GM23338 (cell line): ENCODE results near the gene SAMD4A. TPM values are rescaled to one million over a fixed set of nuclear protein-coding genes. Genes with fewer than 3 reads are reported as not detected.

Source experiments
- ATAC-seq: fragments of 200-7000 bp; cut with Tn5 transposase; 3 replicates; pipeline ENCODE4 v1.9.1; 2020
- DNase-seq: peaks from one replicate; pipeline ENCODE4 v3.0.0-alpha.2; 2015; ENCODE audit warnings: low spot score
- H2AFZ ChIP-seq: fragments of 200-600 bp; sonication (generic); 2 replicates; pipeline ENCODE4 v1.8.0; 2016; ENCODE audit warnings: antibody characterized with exemption, mild to moderate bottlenecking, moderate library complexity
- H3F3A ChIP-seq: fragments of 200-600 bp; sonication (generic); replicated peaks from 2 replicates; pipeline ENCODE4 v1.8.0; 2017; ENCODE audit warnings: antibody characterized with exemption, mixed run types, low read depth
- H3K27ac ChIP-seq: fragments of 200-600 bp; sonication (generic); 2 replicates; pipeline ENCODE4 v1.6.1; 2016; ENCODE audit warnings: low read depth
- H3K27me3 ChIP-seq: fragments of 200-600 bp; sonication (generic); 2 replicates; pipeline ENCODE4 v1.8.0; 2016; ENCODE audit warnings: mild to moderate bottlenecking, mixed run types, moderate library complexity; ENCODE audit not compliant: insufficient read depth
- H3K36me3 ChIP-seq: fragments of 200-600 bp; sonication (generic); 2 replicates; pipeline ENCODE4 v1.8.0; 2016; ENCODE audit warnings: mild to moderate bottlenecking; ENCODE audit not compliant: insufficient read depth
- H3K4me1 ChIP-seq: fragments of 200-600 bp; sonication (generic); 2 replicates; pipeline ENCODE4 v1.8.0; 2016; ENCODE audit warnings: mild to moderate bottlenecking, moderate library complexity; ENCODE audit not compliant: insufficient read depth
- H3K4me2 ChIP-seq: fragments of 200-600 bp; sonication (generic); 2 replicates; pipeline ENCODE4 v1.7.1; 2017; ENCODE audit warnings: mixed run types
- H3K4me3 ChIP-seq: fragments of 200-600 bp; sonication (generic); 2 replicates; pipeline ENCODE4 v1.6.1; 2016; ENCODE audit warnings: mixed run types
- H3K79me2 ChIP-seq: fragments of 200-600 bp; sonication (generic); replicated peaks from 2 replicates; pipeline ENCODE4 v1.8.0; 2017; ENCODE audit warnings: mild to moderate bottlenecking; ENCODE audit not compliant: insufficient read depth
- H3K9me2 ChIP-seq: fragments of 200-600 bp; sonication (generic); 2 replicates; pipeline ENCODE4 v1.8.0; 2017; ENCODE audit not compliant: insufficient read depth
- H4K20me1 ChIP-seq: fragments of 200-600 bp; sonication (generic); replicated peaks from 2 replicates; pipeline ENCODE4 v1.8.0; 2017; ENCODE audit warnings: mild to moderate bottlenecking; ENCODE audit not compliant: insufficient read depth
- H3K27ac Mint-ChIP-seq: 2 replicates; pipeline ENCODE4 v1.8.0; 2020; ENCODE audit warnings: inconsistent platforms, mild to moderate bottlenecking, moderate library complexity, mixed read lengths
- H3K27me3 Mint-ChIP-seq: 3 replicates; pipeline ENCODE4 v1.8.0; 2022; ENCODE audit warnings: low read depth, mild to moderate bottlenecking, moderate library complexity, mixed read lengths, inconsistent platforms; ENCODE audit not compliant: insufficient read depth, poor library complexity
- H3K36me3 Mint-ChIP-seq: 3 replicates; pipeline ENCODE4 v1.8.0; 2021; ENCODE audit warnings: low read depth, mild to moderate bottlenecking, inconsistent platforms, moderate library complexity, mixed read lengths
- H3K4me1 Mint-ChIP-seq: 3 replicates; pipeline ENCODE4 v1.8.0; 2020; ENCODE audit warnings: mild to moderate bottlenecking, inconsistent platforms, mixed read lengths
- H3K4me3 Mint-ChIP-seq: 3 replicates; pipeline ENCODE4 v1.8.0; 2021; ENCODE audit warnings: moderate library complexity, mild to moderate bottlenecking, inconsistent platforms, mixed read lengths
- H3K9me3 Mint-ChIP-seq: 3 replicates; pipeline ENCODE4 v1.8.0; 2020; ENCODE audit warnings: moderate library complexity, mild to moderate bottlenecking, inconsistent platforms, mixed read lengths
- EZH2 ChIP-seq: fragments of 200-600 bp; sonication (generic); IDR thresholded peaks from one replicate; pipeline ENCODE4 v1.8.0; 2017; ENCODE audit warnings: antibody characterized with exemption, mild to moderate bottlenecking, low read depth; ENCODE audit not compliant: unreplicated experiment
- EZH2phosphoT487 ChIP-seq: fragments of 200-600 bp; sonication (generic); IDR thresholded peaks from one replicate; pipeline ENCODE4 v1.8.1; 2018; ENCODE audit warnings: antibody characterized with exemption; ENCODE audit not compliant: unreplicated experiment
- JUNB ChIP-seq: IDR thresholded peaks from one replicate; pipeline ENCODE4 v1.6.1; 2016; ENCODE audit warnings: antibody characterized with exemption; ENCODE audit not compliant: unreplicated experiment
- POLR2AphosphoS5 ChIP-seq: IDR thresholded peaks from 2 replicates; pipeline ENCODE4 v1.6.1; 2016; ENCODE audit warnings: antibody characterized with exemption, low read depth
- STAT1 ChIP-seq: IDR thresholded peaks from one replicate; pipeline ENCODE4 v1.6.1; 2016; ENCODE audit warnings: antibody characterized with exemption; ENCODE audit not compliant: unreplicated experiment
- ZNF114 ChIP-seq: fragments of 250-450 bp; sonication (Bioruptor Pico); IDR thresholded peaks from 2 replicates; pipeline ENCODE4 v1.5.0; 2020; ENCODE audit warnings: mild to moderate bottlenecking, moderate library complexity
- polyA plus RNA-seq: library from polyadenylated mRNA; unstranded; fragments of >200 nt; fragmentation: Nextera tagmentation; extraction: Ambion mirVana; gene quantifications from 2 replicates; pipeline ENCODE4 v1.2.1, GENCODE V29; 2016
- total RNA-seq: library from RNA; depleted of rRNA; stranded (reverse); fragments of >200 nt; shearing (Covaris generic); gene quantifications from 2 replicates; pipeline ENCODE4 v1.2.3, GENCODE V29; 2014
- TF ChIP-seq, protein P1 (sequence below): fragments of 250-450 bp; sonication (Bioruptor Pico); IDR thresholded peaks from 2 replicates; pipeline ENCODE4 v1.5.0; 2020; ENCODE audit warnings: mild to moderate bottlenecking, moderate library complexity
- TF ChIP-seq, protein P2 (sequence below), 2 experiments: fragments of 200-600 bp in 1 of 2; sonication (generic) in 1 of 2; conservative IDR thresholded peaks; 2 replicates each; pipeline versions ENCODE4 v1.5.1 to v1.6.1; 2016 to 2017; ENCODE audit warnings: antibody characterized with exemption in 2 of 2, low read depth in 2 of 2, mild to moderate bottlenecking in 2 of 2, moderate library complexity in 1 of 2
- TF ChIP-seq, protein P3 (sequence below): IDR thresholded peaks from 2 replicates; pipeline ENCODE4 v1.6.1; 2016; ENCODE audit warnings: antibody characterized with exemption
- TF ChIP-seq, protein P4 (sequence below): IDR thresholded peaks from one replicate; pipeline ENCODE4 v1.6.1; 2018; ENCODE audit warnings: antibody characterized with exemption; ENCODE audit not compliant: unreplicated experiment

SAMD4A gene
- total and polyA plus RNA-seq, 2 experiments from 2014 or later = 1.6 to 6.9 TPM

DNA sequence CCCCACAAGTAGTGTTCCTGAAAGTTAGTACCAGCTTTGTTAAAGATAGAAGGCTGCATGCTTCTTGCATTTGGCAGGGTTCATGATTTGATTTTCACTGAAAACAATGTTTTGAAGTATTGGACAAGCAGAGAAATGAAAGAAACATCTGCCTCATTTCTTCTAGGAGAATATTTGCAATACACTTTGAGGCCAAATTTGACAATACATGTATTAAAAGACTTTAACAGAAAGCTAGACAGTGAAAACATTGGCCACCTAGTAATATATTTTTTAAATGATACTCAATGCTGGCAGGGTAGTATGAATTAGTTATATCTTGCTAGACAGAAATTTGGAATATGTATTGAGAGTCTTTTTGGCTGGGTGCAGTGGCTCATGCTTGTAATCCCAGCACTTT lies 267.2 kb downstream of the SAMD4A start:
- TF ChIP-seq, protein P1, sequence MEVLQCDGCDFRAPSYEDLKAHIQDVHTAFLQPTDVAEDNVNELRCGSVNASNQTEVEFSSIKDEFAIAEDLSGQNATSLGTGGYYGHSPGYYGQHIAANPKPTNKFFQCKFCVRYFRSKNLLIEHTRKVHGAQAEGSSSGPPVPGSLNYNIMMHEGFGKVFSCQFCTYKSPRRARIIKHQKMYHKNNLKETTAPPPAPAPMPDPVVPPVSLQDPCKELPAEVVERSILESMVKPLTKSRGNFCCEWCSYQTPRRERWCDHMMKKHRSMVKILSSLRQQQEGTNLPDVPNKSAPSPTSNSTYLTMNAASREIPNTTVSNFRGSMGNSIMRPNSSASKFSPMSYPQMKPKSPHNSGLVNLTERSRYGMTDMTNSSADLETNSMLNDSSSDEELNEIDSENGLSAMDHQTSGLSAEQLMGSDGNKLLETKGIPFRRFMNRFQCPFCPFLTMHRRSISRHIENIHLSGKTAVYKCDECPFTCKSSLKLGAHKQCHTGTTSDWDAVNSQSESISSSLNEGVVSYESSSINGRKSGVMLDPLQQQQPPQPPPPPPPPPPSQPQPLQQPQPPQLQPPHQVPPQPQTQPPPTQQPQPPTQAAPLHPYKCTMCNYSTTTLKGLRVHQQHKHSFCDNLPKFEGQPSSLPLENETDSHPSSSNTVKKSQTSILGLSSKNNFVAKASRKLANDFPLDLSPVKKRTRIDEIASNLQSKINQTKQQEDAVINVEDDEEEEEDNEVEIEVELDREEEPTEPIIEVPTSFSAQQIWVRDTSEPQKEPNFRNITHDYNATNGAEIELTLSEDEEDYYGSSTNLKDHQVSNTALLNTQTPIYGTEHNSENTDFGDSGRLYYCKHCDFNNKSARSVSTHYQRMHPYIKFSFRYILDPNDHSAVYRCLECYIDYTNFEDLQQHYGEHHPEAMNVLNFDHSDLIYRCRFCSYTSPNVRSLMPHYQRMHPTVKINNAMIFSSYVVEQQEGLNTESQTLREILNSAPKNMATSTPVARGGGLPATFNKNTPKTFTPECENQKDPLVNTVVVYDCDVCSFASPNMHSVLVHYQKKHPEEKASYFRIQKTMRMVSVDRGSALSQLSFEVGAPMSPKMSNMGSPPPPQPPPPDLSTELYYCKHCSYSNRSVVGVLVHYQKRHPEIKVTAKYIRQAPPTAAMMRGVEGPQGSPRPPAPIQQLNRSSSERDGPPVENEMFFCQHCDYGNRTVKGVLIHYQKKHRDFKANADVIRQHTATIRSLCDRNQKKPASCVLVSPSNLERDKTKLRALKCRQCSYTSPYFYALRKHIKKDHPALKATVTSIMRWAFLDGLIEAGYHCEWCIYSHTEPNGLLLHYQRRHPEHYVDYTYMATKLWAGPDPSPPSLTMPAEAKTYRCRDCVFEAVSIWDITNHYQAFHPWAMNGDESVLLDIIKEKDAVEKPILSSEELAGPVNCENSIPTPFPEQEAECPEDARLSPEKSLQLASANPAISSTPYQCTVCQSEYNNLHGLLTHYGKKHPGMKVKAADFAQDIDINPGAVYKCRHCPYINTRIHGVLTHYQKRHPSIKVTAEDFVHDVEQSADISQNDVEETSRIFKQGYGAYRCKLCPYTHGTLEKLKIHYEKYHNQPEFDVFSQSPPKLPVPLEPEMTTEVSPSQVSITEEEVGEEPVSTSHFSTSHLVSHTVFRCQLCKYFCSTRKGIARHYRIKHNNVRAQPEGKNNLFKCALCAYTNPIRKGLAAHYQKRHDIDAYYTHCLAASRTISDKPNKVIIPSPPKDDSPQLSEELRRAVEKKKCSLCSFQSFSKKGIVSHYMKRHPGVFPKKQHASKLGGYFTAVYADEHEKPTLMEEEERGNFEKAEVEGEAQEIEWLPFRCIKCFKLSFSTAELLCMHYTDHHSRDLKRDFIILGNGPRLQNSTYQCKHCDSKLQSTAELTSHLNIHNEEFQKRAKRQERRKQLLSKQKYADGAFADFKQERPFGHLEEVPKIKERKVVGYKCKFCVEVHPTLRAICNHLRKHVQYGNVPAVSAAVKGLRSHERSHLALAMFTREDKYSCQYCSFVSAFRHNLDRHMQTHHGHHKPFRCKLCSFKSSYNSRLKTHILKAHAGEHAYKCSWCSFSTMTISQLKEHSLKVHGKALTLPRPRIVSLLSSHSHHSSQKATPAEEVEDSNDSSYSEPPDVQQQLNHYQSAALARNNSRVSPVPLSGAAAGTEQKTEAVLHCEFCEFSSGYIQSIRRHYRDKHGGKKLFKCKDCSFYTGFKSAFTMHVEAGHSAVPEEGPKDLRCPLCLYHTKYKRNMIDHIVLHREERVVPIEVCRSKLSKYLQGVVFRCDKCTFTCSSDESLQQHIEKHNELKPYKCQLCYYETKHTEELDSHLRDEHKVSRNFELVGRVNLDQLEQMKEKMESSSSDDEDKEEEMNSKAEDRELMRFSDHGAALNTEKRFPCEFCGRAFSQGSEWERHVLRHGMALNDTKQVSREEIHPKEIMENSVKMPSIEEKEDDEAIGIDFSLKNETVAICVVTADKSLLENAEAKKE (CRISPR knock-in tag) = no peak
- TF ChIP-seq JUNB = no peak
- no peak overlapping the region for H3K4me3 Mint-ChIP-seq
- H3K9me3 Mint-ChIP-seq = no peaks in the 10 kb centered on the region; the same call in 2 of the 3 replicates
- Histone ChIP-seq H3F3A (no peaks in the 10 kb centered on the region), H3K36me3 (no peaks in the 10 kb centered on the region), H3K27ac (no peak overlapping the region), H3K4me1 (no peaks in the 10 kb centered on the region), H3K27me3 (no peaks in the 10 kb centered on the region), H2AFZ (no peak overlapping the region), H3K4me3 (no peak overlapping the region), H4K20me1 (no peaks in the 10 kb centered on the region), H3K79me2 (no peaks in the 10 kb centered on the region), H3K4me2 (no peak overlapping the region), H3K9me2 (no peaks in the 10 kb centered on the region)
- no peaks in the 10 kb centered on the region for H3K36me3 Mint-ChIP-seq
- H3K27ac Mint-ChIP-seq = no peak overlapping the region
- H3K4me1 Mint-ChIP-seq = no peaks in the 10 kb centered on the region
- ATAC-seq (no peak), DNase-seq (no peak)
- peaks cover 2% of the 10 kb centered on the region for H3K27me3 Mint-ChIP-seq

DNA sequence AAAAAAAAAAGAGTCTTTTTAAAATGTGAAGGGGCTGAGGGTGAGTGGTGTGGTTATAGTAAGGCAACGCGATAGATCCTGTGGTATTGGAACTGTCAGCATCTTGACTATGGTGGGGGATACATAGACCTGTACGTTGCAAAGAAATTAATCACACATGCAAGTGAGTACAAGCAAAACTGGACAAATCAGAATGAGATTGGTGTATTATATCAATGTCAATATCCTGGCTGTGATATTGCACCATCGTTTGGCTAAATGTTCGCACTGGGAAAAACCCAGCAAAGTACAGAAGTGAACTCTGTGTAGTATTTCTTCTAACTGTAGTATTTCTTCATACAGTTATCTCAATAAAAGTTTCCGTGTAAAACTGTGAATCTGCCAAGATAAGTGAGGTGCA lies 267.8 kb downstream of the SAMD4A start:
- no peaks in the 10 kb centered on the region for H3K9me2 ChIP-seq
- no peak overlapping the region for H3K27ac Mint-ChIP-seq
- no peak overlapping the region for H3K4me3 ChIP-seq
- no peaks in the 10 kb centered on the region for H3K79me2 ChIP-seq
- DNase-seq (no peak), ATAC-seq (no peak)
- no peaks in the 10 kb centered on the region for H3F3A ChIP-seq
- H3K4me1 ChIP-seq = no peaks in the 10 kb centered on the region
- H3K27me3 ChIP-seq = no peaks in the 10 kb centered on the region
- no peaks in the 10 kb centered on the region for H4K20me1 ChIP-seq
- H3K4me3 Mint-ChIP-seq = no peak overlapping the region
- H3K9me3 Mint-ChIP-seq = no peaks in the 10 kb centered on the region; the same call in 2 of the 3 replicates
- no peaks in the 10 kb centered on the region for H3K36me3 ChIP-seq
- no peak overlapping the region for H3K27ac ChIP-seq
- no peaks in the 10 kb centered on the region for H3K4me1 Mint-ChIP-seq
- H2AFZ ChIP-seq = no peak overlapping the region
- H3K4me2 ChIP-seq = no peak overlapping the region
- no peaks in the 10 kb centered on the region for H3K36me3 Mint-ChIP-seq
- H3K27me3 Mint-ChIP-seq = peaks cover 2% of the 10 kb centered on the region
- TF ChIP-seq STAT1 (no peak), POLR2AphosphoS5 (no peak), EZH2phosphoT487 (no peak), EZH2 (no peak), ZNF114 (no peak)
- TF ChIP-seq, protein P2, sequence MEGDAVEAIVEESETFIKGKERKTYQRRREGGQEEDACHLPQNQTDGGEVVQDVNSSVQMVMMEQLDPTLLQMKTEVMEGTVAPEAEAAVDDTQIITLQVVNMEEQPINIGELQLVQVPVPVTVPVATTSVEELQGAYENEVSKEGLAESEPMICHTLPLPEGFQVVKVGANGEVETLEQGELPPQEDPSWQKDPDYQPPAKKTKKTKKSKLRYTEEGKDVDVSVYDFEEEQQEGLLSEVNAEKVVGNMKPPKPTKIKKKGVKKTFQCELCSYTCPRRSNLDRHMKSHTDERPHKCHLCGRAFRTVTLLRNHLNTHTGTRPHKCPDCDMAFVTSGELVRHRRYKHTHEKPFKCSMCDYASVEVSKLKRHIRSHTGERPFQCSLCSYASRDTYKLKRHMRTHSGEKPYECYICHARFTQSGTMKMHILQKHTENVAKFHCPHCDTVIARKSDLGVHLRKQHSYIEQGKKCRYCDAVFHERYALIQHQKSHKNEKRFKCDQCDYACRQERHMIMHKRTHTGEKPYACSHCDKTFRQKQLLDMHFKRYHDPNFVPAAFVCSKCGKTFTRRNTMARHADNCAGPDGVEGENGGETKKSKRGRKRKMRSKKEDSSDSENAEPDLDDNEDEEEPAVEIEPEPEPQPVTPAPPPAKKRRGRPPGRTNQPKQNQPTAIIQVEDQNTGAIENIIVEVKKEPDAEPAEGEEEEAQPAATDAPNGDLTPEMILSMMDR (conservative IDR thresholded peaks at IDR 0.05; ENCODE audit: low read depth in 2 of 2) = no peak
- TF ChIP-seq, protein P3, sequence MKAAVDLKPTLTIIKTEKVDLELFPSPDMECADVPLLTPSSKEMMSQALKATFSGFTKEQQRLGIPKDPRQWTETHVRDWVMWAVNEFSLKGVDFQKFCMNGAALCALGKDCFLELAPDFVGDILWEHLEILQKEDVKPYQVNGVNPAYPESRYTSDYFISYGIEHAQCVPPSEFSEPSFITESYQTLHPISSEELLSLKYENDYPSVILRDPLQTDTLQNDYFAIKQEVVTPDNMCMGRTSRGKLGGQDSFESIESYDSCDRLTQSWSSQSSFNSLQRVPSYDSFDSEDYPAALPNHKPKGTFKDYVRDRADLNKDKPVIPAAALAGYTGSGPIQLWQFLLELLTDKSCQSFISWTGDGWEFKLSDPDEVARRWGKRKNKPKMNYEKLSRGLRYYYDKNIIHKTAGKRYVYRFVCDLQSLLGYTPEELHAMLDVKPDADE = no peak
- TF ChIP-seq, protein P4, sequence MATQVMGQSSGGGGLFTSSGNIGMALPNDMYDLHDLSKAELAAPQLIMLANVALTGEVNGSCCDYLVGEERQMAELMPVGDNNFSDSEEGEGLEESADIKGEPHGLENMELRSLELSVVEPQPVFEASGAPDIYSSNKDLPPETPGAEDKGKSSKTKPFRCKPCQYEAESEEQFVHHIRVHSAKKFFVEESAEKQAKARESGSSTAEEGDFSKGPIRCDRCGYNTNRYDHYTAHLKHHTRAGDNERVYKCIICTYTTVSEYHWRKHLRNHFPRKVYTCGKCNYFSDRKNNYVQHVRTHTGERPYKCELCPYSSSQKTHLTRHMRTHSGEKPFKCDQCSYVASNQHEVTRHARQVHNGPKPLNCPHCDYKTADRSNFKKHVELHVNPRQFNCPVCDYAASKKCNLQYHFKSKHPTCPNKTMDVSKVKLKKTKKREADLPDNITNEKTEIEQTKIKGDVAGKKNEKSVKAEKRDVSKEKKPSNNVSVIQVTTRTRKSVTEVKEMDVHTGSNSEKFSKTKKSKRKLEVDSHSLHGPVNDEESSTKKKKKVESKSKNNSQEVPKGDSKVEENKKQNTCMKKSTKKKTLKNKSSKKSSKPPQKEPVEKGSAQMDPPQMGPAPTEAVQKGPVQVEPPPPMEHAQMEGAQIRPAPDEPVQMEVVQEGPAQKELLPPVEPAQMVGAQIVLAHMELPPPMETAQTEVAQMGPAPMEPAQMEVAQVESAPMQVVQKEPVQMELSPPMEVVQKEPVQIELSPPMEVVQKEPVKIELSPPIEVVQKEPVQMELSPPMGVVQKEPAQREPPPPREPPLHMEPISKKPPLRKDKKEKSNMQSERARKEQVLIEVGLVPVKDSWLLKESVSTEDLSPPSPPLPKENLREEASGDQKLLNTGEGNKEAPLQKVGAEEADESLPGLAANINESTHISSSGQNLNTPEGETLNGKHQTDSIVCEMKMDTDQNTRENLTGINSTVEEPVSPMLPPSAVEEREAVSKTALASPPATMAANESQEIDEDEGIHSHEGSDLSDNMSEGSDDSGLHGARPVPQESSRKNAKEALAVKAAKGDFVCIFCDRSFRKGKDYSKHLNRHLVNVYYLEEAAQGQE = no peak
